ENCODE data around the gene C1orf198.

GRCh38 chr1:230899841-230900251, 31.5 kb upstream of the C1orf198 start:
- TF ChIP-seq JUN (IDR thresholded peaks at IDR 0.05; ENCODE audit: low read depth, low read length) (no peak), CREB1 (IDR thresholded peaks at IDR 0.05) (no peak), TAF1 (IDR thresholded peaks at IDR 0.05; ENCODE audit: low read depth, low read length) (no peak), KDM1A (IDR thresholded peaks at IDR 0.05; ENCODE audit: borderline replicate concordance, low read length) (no peak)
